Neuronal stem cell (in vitro differentiated cells): Measurements from ENCODE around the gene BPIFA1.
A peak's percentile ranks its signal among the peaks of the same experiment; 100 is the strongest.

ENCODE experiments used
- DNase-seq: peaks from one replicate; pipeline ENCODE4 v3.0.0-alpha.2; 2013; ENCODE audit warnings: low spot score
- H2AFZ ChIP-seq: one replicate; pipeline ENCODE4 v1.6.1; 2013; ENCODE audit warnings: mild to moderate bottlenecking, low read length, inconsistent platforms
- H2AK5ac ChIP-seq: 2 replicates; pipeline ENCODE4 v1.6.1; 2013; ENCODE audit warnings: low read depth, mild to moderate bottlenecking, inconsistent platforms, low read length, moderate library complexity, mixed read lengths
- H2BK120ac ChIP-seq: 2 replicates; pipeline ENCODE4 v1.6.1; 2013; ENCODE audit warnings: low read depth, mild to moderate bottlenecking, inconsistent platforms, low read length, moderate library complexity, mixed read lengths
- H2BK12ac ChIP-seq: one replicate; pipeline ENCODE4 v1.6.1; 2013; ENCODE audit warnings: low read length, inconsistent platforms
- H2BK15ac ChIP-seq: 2 replicates; pipeline ENCODE4 v1.6.1; 2013; ENCODE audit warnings: mild to moderate bottlenecking, low read length, inconsistent platforms, mixed read lengths
- H2BK5ac ChIP-seq: one replicate; pipeline ENCODE4 v1.6.1; 2013; ENCODE audit warnings: inconsistent platforms, mild to moderate bottlenecking, low read length, moderate library complexity
- H3K14ac ChIP-seq: one replicate; pipeline ENCODE4 v1.6.1; 2013; ENCODE audit warnings: low read length, inconsistent platforms
- H3K18ac ChIP-seq: 2 replicates; pipeline ENCODE4 v1.6.1; 2013; ENCODE audit warnings: low read length, inconsistent platforms
- H3K23ac ChIP-seq: 2 replicates; pipeline ENCODE4 v1.6.1; 2013; ENCODE audit warnings: low read depth, mild to moderate bottlenecking, mixed read lengths, low read length, inconsistent platforms; ENCODE audit not compliant: poor library complexity
- H3K27ac ChIP-seq: replicated peaks from 3 replicates; pipeline ENCODE4 v1.5.1; 2013; ENCODE audit warnings: low read length, inconsistent platforms
- H3K27me3 ChIP-seq, 3 experiments: 2 replicates each; pipeline ENCODE4 v1.6.1; 2013; ENCODE audit warnings: low read length in 3 of 3, mild to moderate bottlenecking in 2 of 3, inconsistent platforms in 1 of 3, low read depth in 1 of 3, mixed read lengths in 1 of 3, moderate library complexity in 1 of 3; ENCODE audit not compliant: control insufficient read depth in 3 of 3, insufficient read depth in 3 of 3
- H3K36me3 ChIP-seq, 2 donors: replicated peaks in 1 of 2; 2 replicates each; pipeline ENCODE4 v1.6.1; 2013; ENCODE audit warnings: low read length in 2 of 2; ENCODE audit not compliant: control insufficient read depth in 2 of 2, insufficient read depth in 2 of 2
- H3K4ac ChIP-seq: 2 replicates; pipeline ENCODE4 v1.6.1; 2013; ENCODE audit warnings: inconsistent platforms, mild to moderate bottlenecking, low read length, moderate library complexity
- H3K4me1 ChIP-seq, 2 donors: 1 replicate in 1 of 2; 2 replicates in 1 of 2; pipeline ENCODE4 v1.6.1; 2013; ENCODE audit warnings: low read length in 2 of 2, low read depth in 1 of 2; ENCODE audit not compliant: control insufficient read depth in 2 of 2, insufficient read depth in 1 of 2
- H3K4me2 ChIP-seq: one replicate; pipeline ENCODE4 v1.6.1; 2013; ENCODE audit warnings: mild to moderate bottlenecking, low read length, inconsistent platforms; ENCODE audit not compliant: insufficient read depth, poor library complexity, severe bottlenecking
- H3K4me3 ChIP-seq, 2 donors: 2 replicates each; pipeline ENCODE4 v1.5.1; 2013; ENCODE audit warnings: low read length in 2 of 2, mild to moderate bottlenecking in 2 of 2, inconsistent platforms in 1 of 2, moderate library complexity in 1 of 2
- H3K79me1 ChIP-seq: one replicate; pipeline ENCODE4 v1.6.1; 2013; ENCODE audit warnings: low read depth, mild to moderate bottlenecking, inconsistent platforms, low read length, moderate library complexity
- H3K9ac ChIP-seq: one replicate; pipeline ENCODE4 v1.6.1; 2013; ENCODE audit warnings: mild to moderate bottlenecking, low read depth, low read length, inconsistent platforms; ENCODE audit not compliant: poor library complexity
- H3K9me3 ChIP-seq, 2 donors: replicated peaks in 1 of 2; 2 replicates each; pipeline versions ENCODE3 to v1.6.1; 2013; ENCODE audit warnings: low read length in 2 of 2, mild to moderate bottlenecking in 2 of 2, inconsistent platforms in 1 of 2, low read depth in 1 of 2, mixed read lengths in 1 of 2, moderate library complexity in 1 of 2; ENCODE audit not compliant: control insufficient read depth in 2 of 2, insufficient read depth in 1 of 2
- H4K8ac ChIP-seq: one replicate; pipeline ENCODE4 v1.6.1; 2013; ENCODE audit warnings: low read depth, mild to moderate bottlenecking, inconsistent platforms, low read length, moderate library complexity
- H4K91ac ChIP-seq: one replicate; pipeline ENCODE4 v1.6.1; 2013; ENCODE audit warnings: low read length, low read depth, mild to moderate bottlenecking, inconsistent platforms; ENCODE audit not compliant: poor library complexity
- WGBS, 2 donors: extraction: QIAGEN DNeasy Blood & Tissue Kit; methylation state at CpG; one replicate each; pipeline ENCODE4 v1.1.7; 2013; ENCODE audit warnings: missing lambda C conversion rate in 2 of 2, mixed read lengths in 1 of 2; ENCODE audit not compliant: insufficient read length in 2 of 2, insufficient replicate concordance in 1 of 2; ENCODE audit errors: extremely low coverage in 2 of 2; 5-methylcytosine and 5-hydroxymethylcytosine counted together

Gene BPIFA1

DNA sequence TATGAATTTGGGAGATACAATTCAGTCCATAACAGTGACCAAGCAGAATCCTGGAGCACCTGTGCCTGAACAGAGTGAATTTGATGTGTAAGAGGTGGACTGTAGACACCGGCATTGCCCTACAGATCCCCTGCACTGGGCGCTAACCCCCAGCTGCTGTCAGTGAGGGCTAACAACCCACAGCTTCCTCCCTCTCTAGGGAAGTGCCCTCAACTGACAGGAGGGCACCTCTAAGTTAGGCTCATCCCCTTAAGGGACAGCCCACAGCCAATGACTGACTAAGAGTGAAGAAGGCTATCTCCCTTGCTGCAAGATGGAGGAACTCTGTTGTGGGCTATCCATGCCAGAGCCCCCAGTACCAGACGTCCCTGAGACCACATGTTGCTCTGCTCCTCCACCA lies 31.9 kb downstream of the BPIFA1 start:
- Histone ChIP-seq H3K4me3 (no peak overlapping the region), H3K4me2 (no peak overlapping the region), H3K9ac (no peak overlapping the region), H3K27me3 (peaks cover 0 to 7% (median 0%) of the 10 kb centered on the region in 3 experiments), H3K23ac (no peak overlapping the region), H3K36me3 (no peaks in the 10 kb centered on the region), H3K27ac (no peak overlapping the region), H2BK5ac (no peak overlapping the region), H2BK120ac (no peak overlapping the region), H2AFZ (no peak overlapping the region), H3K18ac (no peak overlapping the region), H3K79me1 (no peaks in the 10 kb centered on the region), H2BK12ac (no peak overlapping the region), H4K91ac (no peak overlapping the region), H2BK15ac (no peak overlapping the region), H3K4ac (peak overlapping the region; percentile 60), H3K4me1 (peaks cover 0 to 2% of the 10 kb centered on the region in 2 donors), H3K14ac (peak overlapping the region; percentile 32), H4K8ac (no peak overlapping the region), H2AK5ac (no peak overlapping the region), H3K9me3 (no peaks in the 10 kb centered on the region)
- WGBS, 2 donors = no CpG with 5 or more reads among the region's 3 CpGs
- no peak for DNase-seq

- Histone ChIP-seq H2AK5ac (no peak overlapping the region), H3K18ac (no peak overlapping the region), H4K8ac (no peak overlapping the region), H3K9me3 (no peaks in the 10 kb centered on the region), H3K4ac (no peak overlapping the region), H2BK12ac (no peak overlapping the region), H3K14ac (no peak overlapping the region), H3K4me2 (no peak overlapping the region), H2BK5ac (no peak overlapping the region), H4K91ac (no peak overlapping the region), H3K27ac (no peak overlapping the region), H3K4me1 (peaks cover 0 to 2% of the 10 kb centered on the region in 2 donors), H3K27me3 (peaks cover 0 to 19% (median 0%) of the 10 kb centered on the region in 3 experiments), H2AFZ (no peak overlapping the region), H3K79me1 (no peaks in the 10 kb centered on the region), H3K36me3 (no peaks in the 10 kb centered on the region), H2BK120ac (no peak overlapping the region), H3K23ac (no peak overlapping the region), H2BK15ac (no peak overlapping the region), H3K9ac (no peak overlapping the region), H3K4me3 (no peak overlapping the region)
- no CpG with 5 or more reads among the region's 10 CpGs for WGBS, 2 donors
- no peak for DNase-seq
Measured at GRCh38 chr20:33272155-33272873, 36.5 kb downstream of the BPIFA1 start.

- Histone ChIP-seq H2AK5ac (no peak overlapping the region), H3K18ac (no peak overlapping the region), H3K4me3 (no peak overlapping the region), H3K4ac (no peak overlapping the region), H4K8ac (no peak overlapping the region), H2BK120ac (no peak overlapping the region), H3K9me3 (no peaks in the 10 kb centered on the region), H2BK12ac (no peak overlapping the region), H3K9ac (no peak overlapping the region), H2BK15ac (no peak overlapping the region), H3K4me1 (peaks cover 0 to 9% of the 10 kb centered on the region in 2 donors), H3K27me3 (peaks cover 0 to 25% (median 0%) of the 10 kb centered on the region in 3 experiments), H3K36me3 (no peaks in the 10 kb centered on the region), H4K91ac (no peak overlapping the region), H2BK5ac (peak overlapping the region; percentile 33), H2AFZ (no peak overlapping the region), H3K79me1 (no peaks in the 10 kb centered on the region), H3K27ac (no peak overlapping the region), H3K14ac (no peak overlapping the region), H3K23ac (no peak overlapping the region), H3K4me2 (no peak overlapping the region)
- no peak for DNase-seq
- no CpG with 5 or more reads among the region's 13 CpGs for WGBS, 2 donors
Measured at GRCh38 chr20:33273117-33273851, 37.5 kb downstream of the BPIFA1 start.

- Histone ChIP-seq H3K14ac (no peak overlapping the region), H3K36me3 (no peaks in the 10 kb centered on the region), H3K4ac (no peak overlapping the region), H3K79me1 (no peaks in the 10 kb centered on the region), H4K91ac (no peak overlapping the region), H2AK5ac (no peak overlapping the region), H2BK12ac (no peak overlapping the region), H3K4me2 (no peak overlapping the region), H3K23ac (no peak overlapping the region), H2BK120ac (no peak overlapping the region), H3K18ac (no peak overlapping the region), H3K9me3 (no peaks in the 10 kb centered on the region), H3K9ac (no peak overlapping the region), H3K4me3 (no peak overlapping the region), H2AFZ (no peak overlapping the region), H2BK5ac (no peak overlapping the region), H2BK15ac (no peak overlapping the region), H3K27me3 (peaks cover 0 to 27% (median 0%) of the 10 kb centered on the region in 3 experiments), H3K27ac (no peak overlapping the region), H3K4me1 (peaks cover 0 to 9% of the 10 kb centered on the region in 2 donors), H4K8ac (no peak overlapping the region)
- no peak for DNase-seq
- no CpG with 5 or more reads among the region's 8 CpGs for WGBS, 2 donors
Measured at GRCh38 chr20:33275215-33275614, 39.4 kb downstream of the BPIFA1 start.
